ENCODE measurements around the gene RTP3.
A peak's percentile ranks its signal among the peaks of the same experiment; 100 is the strongest.

The RTP3 gene

DNA sequence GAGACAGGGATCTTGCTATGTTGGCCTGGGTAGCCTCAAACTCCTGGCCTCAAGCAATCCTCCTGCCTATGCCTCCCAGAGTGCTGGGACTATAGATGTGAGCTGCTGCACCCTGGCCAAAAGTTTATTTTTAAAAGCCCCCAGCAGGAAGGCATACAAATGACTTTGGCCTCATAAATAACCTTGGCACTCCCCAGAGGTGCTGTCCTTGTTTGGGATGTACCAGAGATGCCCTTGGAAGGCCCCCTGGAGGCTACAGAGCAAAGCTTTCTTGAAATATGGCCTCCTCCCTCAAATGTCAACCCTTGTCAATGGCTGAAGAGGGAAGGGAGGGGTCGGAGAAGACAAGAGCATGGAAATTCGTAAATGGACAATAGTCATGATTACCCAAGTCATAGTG is 14.0 kb upstream of the RTP3 start:
- Histone ChIP-seq H4K20me1 (ENCODE audit: insufficient read depth, low read length) (no peaks in the 10 kb centered on the region), H3K36me3 (ENCODE audit: insufficient read depth, low read length) (no peaks in the 10 kb centered on the region), H3K4me3 (ENCODE audit: low read depth in 1 of 2, low read length in 2 of 2) (no peak overlapping the region), H3K4me2 (ENCODE audit: insufficient read depth, low read length) (no peak overlapping the region), H3K4me1 (ENCODE audit: insufficient read depth, low read length) (peaks cover 9% of the 10 kb centered on the region), H3K27me3 (ENCODE audit: insufficient read depth, low read length, poor library complexity) (no peaks in the 10 kb centered on the region), H3K9me3 (ENCODE audit: insufficient read depth, low read length, severe bottlenecking) (no peaks in the 10 kb centered on the region), H2AFZ (ENCODE audit: low read depth, low read length) (no peak overlapping the region), H3K27ac (ENCODE audit: low read length) (no peak overlapping the region), H3K79me2 (ENCODE audit: insufficient read depth, low read length) (no peaks in the 10 kb centered on the region), H3K9ac (ENCODE audit: low read depth, low read length) (no peak overlapping the region)
- no peak for TF ChIP-seq EZH2 (IDR thresholded peaks at IDR 0.05; ENCODE audit: borderline replicate concordance, low read depth, low read length, severe bottlenecking)
- TF ChIP-seq, protein P1, sequence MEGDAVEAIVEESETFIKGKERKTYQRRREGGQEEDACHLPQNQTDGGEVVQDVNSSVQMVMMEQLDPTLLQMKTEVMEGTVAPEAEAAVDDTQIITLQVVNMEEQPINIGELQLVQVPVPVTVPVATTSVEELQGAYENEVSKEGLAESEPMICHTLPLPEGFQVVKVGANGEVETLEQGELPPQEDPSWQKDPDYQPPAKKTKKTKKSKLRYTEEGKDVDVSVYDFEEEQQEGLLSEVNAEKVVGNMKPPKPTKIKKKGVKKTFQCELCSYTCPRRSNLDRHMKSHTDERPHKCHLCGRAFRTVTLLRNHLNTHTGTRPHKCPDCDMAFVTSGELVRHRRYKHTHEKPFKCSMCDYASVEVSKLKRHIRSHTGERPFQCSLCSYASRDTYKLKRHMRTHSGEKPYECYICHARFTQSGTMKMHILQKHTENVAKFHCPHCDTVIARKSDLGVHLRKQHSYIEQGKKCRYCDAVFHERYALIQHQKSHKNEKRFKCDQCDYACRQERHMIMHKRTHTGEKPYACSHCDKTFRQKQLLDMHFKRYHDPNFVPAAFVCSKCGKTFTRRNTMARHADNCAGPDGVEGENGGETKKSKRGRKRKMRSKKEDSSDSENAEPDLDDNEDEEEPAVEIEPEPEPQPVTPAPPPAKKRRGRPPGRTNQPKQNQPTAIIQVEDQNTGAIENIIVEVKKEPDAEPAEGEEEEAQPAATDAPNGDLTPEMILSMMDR (IDR thresholded peaks at IDR 0.05; ENCODE audit: borderline replicate concordance, extremely low read depth, low read length, poor library complexity, severe bottlenecking): peak; percentile 7
- ATAC-seq (ENCODE audit: insufficient read depth, low read depth) (no peak), DNase-seq (no peak)

DNA sequence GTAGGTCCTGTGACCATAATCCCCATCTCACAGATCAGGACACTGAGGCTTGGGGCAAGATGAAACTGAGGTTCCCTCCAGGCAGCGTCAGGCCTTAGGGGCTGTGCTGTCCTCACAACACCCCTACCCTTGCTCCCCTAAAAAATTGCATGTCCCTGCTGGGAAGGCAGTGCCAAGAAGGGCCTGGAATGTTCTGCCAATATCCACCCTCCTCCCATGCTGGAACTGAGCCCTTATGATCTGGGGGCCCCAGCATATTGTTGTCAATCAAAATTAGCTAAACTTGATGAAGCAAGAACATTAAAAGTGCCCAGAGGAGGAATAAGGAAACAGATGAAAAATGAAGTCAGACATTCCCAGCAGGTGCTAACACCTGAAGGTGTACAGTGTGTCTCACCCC is 13.4 kb upstream of the RTP3 start:
- no peak for DNase-seq
- H3K9me3 ChIP-seq (ENCODE audit: insufficient read depth, low read length, severe bottlenecking): no peaks in the 10 kb centered on the region

GRCh38 chr3:46484911-46485778 is 12.6 kb upstream of the RTP3 start:
- Histone ChIP-seq H3K4me3 (ENCODE audit: low read depth in 1 of 2, low read length in 2 of 2) (no peak overlapping the region), H4K20me1 (ENCODE audit: insufficient read depth, low read length) (no peaks in the 10 kb centered on the region), H3K27ac (ENCODE audit: low read length) (no peak overlapping the region), H2AFZ (ENCODE audit: low read depth, low read length) (no peak overlapping the region), H3K27me3 (ENCODE audit: insufficient read depth, low read length, poor library complexity) (no peaks in the 10 kb centered on the region), H3K9ac (ENCODE audit: low read depth, low read length) (no peak overlapping the region), H3K4me1 (ENCODE audit: insufficient read depth, low read length) (peaks cover 22% of the 10 kb centered on the region), H3K4me2 (ENCODE audit: insufficient read depth, low read length) (no peak overlapping the region), H3K36me3 (ENCODE audit: insufficient read depth, low read length) (no peaks in the 10 kb centered on the region), H3K79me2 (ENCODE audit: insufficient read depth, low read length) (no peaks in the 10 kb centered on the region), H3K9me3 (ENCODE audit: insufficient read depth, low read length, severe bottlenecking) (no peaks in the 10 kb centered on the region)
- no peak for ATAC-seq (ENCODE audit: insufficient read depth, low read depth)
- DNase-seq: no peak
- TF ChIP-seq EZH2 (IDR thresholded peaks at IDR 0.05; ENCODE audit: borderline replicate concordance, low read depth, low read length, severe bottlenecking): no peak
- TF ChIP-seq, protein P1 (IDR thresholded peaks at IDR 0.05; ENCODE audit: borderline replicate concordance, extremely low read depth, low read length, poor library complexity, severe bottlenecking): no peak

More for the DNA sequence above, 13.4 kb upstream of the RTP3 start:
- H3K9ac ChIP-seq (ENCODE audit: low read depth, low read length): no peak overlapping the region
- peaks cover 14% of the 10 kb centered on the region for H3K4me1 ChIP-seq (ENCODE audit: insufficient read depth, low read length)
- no peak for TF ChIP-seq EZH2 (IDR thresholded peaks at IDR 0.05; ENCODE audit: borderline replicate concordance, low read depth, low read length, severe bottlenecking)
- TF ChIP-seq, protein P1 (IDR thresholded peaks at IDR 0.05; ENCODE audit: borderline replicate concordance, extremely low read depth, low read length, poor library complexity, severe bottlenecking): no peak
- no peak overlapping the region for H2AFZ ChIP-seq (ENCODE audit: low read depth, low read length)
- H3K27me3 ChIP-seq (ENCODE audit: insufficient read depth, low read length, poor library complexity): no peaks in the 10 kb centered on the region
- H3K79me2 ChIP-seq (ENCODE audit: insufficient read depth, low read length): no peaks in the 10 kb centered on the region
- H3K4me3 ChIP-seq (ENCODE audit: low read depth in 1 of 2, low read length in 2 of 2): no peak overlapping the region
- H3K4me2 ChIP-seq (ENCODE audit: insufficient read depth, low read length): no peak overlapping the region
- no peaks in the 10 kb centered on the region for H4K20me1 ChIP-seq (ENCODE audit: insufficient read depth, low read length)
- no peak for ATAC-seq (ENCODE audit: insufficient read depth, low read depth)
- H3K27ac ChIP-seq (ENCODE audit: low read length): no peak overlapping the region
- H3K36me3 ChIP-seq (ENCODE audit: insufficient read depth, low read length): no peaks in the 10 kb centered on the region

All from DND-41 (cell line).